ENCODE results near the gene RAB6B. TPM values are rescaled to one million over a fixed set of nuclear protein-coding genes. Genes with fewer than 3 reads are reported as not detected.

The RAB6B gene
- total and polyA plus RNA-seq, 2 of the 8 experiments (the other 6 are each of a cell fraction or from before 2014, with no cell fraction given), result 7.9 to 15.6 TPM

GRCh38 chr3:133931084-133931483 lies 35.4 kb upstream of the RAB6B start:
- Histone ChIP-seq H4K20me1 (replicated peaks in 1 of 2; ENCODE audit: control insufficient read depth in 1 of 2, insufficient read depth in 2 of 2, low read length in 2 of 2) (no peaks in the 10 kb centered on the region), H3K23me2 (ENCODE audit: low read depth, low read length) (peaks cover 6% of the 10 kb centered on the region), H3K4me2 (ENCODE audit: insufficient read depth in 1 of 2, low read depth in 2 of 2, low read length in 2 of 2) (no peak overlapping the region), H3K4ac (replicated peaks; ENCODE audit: insufficient read length, low read depth, low read length) (no peak overlapping the region), H3K18ac (ENCODE audit: extremely low read depth, low read length) (no peak overlapping the region), H3K79me2 (ENCODE audit: control insufficient read depth in 1 of 2, insufficient read depth in 2 of 2, low read length in 2 of 2) (no peaks in the 10 kb centered on the region), H3K23ac (ENCODE audit: insufficient read length) (no peak overlapping the region), H3K9me3 (ENCODE audit: insufficient read depth in 2 of 2, low read depth in 1 of 2, low read length in 1 of 2) (no peaks in the 10 kb centered on the region), H2AFZ (ENCODE audit: low read length) (no peak overlapping the region), H3K4me1 (replicated peaks in 1 of 4; ENCODE audit: control insufficient read depth in 3 of 4, insufficient read depth in 4 of 4, low read length in 3 of 4) (peaks cover 0 to 9% (median 4%) of the 10 kb centered on the region in 4 experiments; a peak in 5 of 7 replicates), H2BK12ac (ENCODE audit: low read depth, low read length) (no peak overlapping the region), H4K91ac (replicated peaks; ENCODE audit: insufficient read length, low read length) (no peak overlapping the region), H2BK20ac (ENCODE audit: low read length) (no peak overlapping the region), H3K27me3 (replicated peaks in 1 of 4; ENCODE audit: control insufficient read depth in 3 of 4, extremely low read depth in 1 of 4, insufficient read depth in 3 of 4, low read length in 3 of 4) (peaks cover 0 to 21% (median 16%) of the 10 kb centered on the region in 4 experiments; a peak in 5 of 7 replicates), H3K9ac (replicated peaks in 1 of 4; ENCODE audit: extremely low read depth in 1 of 4, low read depth in 3 of 4, low read length in 3 of 4) (no peak overlapping the region), H3K27ac (ENCODE audit: low read depth, low read length) (no peak overlapping the region), H3K56ac (replicated peaks; ENCODE audit: insufficient read length, low read depth, low read length) (no peak overlapping the region), H2AK5ac (ENCODE audit: low read depth, low read length) (no peak overlapping the region), H3K14ac (ENCODE audit: insufficient read length) (no peak overlapping the region), H2BK15ac (ENCODE audit: low read length) (no peak overlapping the region), H3K79me1 (ENCODE audit: low read depth, low read length) (no peaks in the 10 kb centered on the region), H4K8ac (ENCODE audit: extremely low read depth, insufficient read depth, low read length) (no peak overlapping the region), H2BK120ac (replicated peaks; ENCODE audit: low read depth, low read length) (no peak overlapping the region), H4K5ac (ENCODE audit: insufficient read length, low read depth, low read length) (no peak overlapping the region), H3K36me3 (ENCODE audit: control insufficient read depth in 2 of 4, insufficient read depth in 4 of 4, low read length in 3 of 4) (no peaks in the 10 kb centered on the region), H2BK5ac (ENCODE audit: low read depth, low read length) (no peak overlapping the region), H3K4me3 (ENCODE audit: extremely low read depth in 1 of 4, insufficient read depth in 2 of 4, low read depth in 3 of 4, low read length in 4 of 4) (no peak overlapping the region)
- FAIRE-seq (no peak), DNase-seq (ENCODE audit: low read depth in 1 of 2, low spot score in 2 of 2) (peak in 1 of 2 experiments; percentile 33)
- 91% methylated on average over 8 of the region's 8 CpGs; no CpG with 5 or more reads in 1 of the 2 experiments for WGBS, 2 experiments (ENCODE audit: extremely low coverage in 1 of 2, insufficient coverage in 1 of 2, insufficient read length in 1 of 2, insufficient replicate concordance in 2 of 2, low coverage in 1 of 2, low lambda C conversion rate in 2 of 2, missing lambda C conversion rate in 1 of 2)
- POLR2A ChIA-PET (ENCODE audit: partially characterized antibody), result no interaction called here
- CTCF ChIA-PET (ENCODE audit: partially characterized antibody), result interaction anchor here (0.6 to 5.1 kb wide), 23 partner anchors 9 to 370 kb away, joined by 3 to 38 read pairs (median 4); no protein-coding TSS in a partner anchor
- no peak for TF ChIP-seq BCL11A (IDR thresholded peaks at IDR 0.05; ENCODE audit: low read depth in 2 of 2, low read length in 2 of 2)
- TF ChIP-seq SIN3A (conservative IDR thresholded peaks at IDR 0.05 in 1 of 2, IDR thresholded peaks at IDR 0.05 in 1 of 2; ENCODE audit: low read depth in 1 of 2, low read length in 2 of 2), result no peak
- TF ChIP-seq BACH1 (IDR thresholded peaks at IDR 0.05; ENCODE audit: low read length), result no peak
- no peak for TF ChIP-seq CBX5 (IDR thresholded peaks at IDR 0.05; ENCODE audit: low read depth, low read length)

Data from H1 (cell line).